ENCODE measurements around the gene LMF1. TPM values are rescaled to one million over a fixed set of nuclear protein-coding genes. Genes with fewer than 3 reads are reported as not detected.

The LMF1 gene
- polyA plus RNA-seq, 1 experiment: 28.9 TPM

- no peak for TF ChIP-seq CTCF (IDR thresholded peaks at IDR 0.05; ENCODE audit: insufficient read depth, low read depth, low read length)
- POLR2A ChIA-PET: no interaction called here
These were observed 42.9 kb downstream of the LMF1 start for GRCh38 chr16:927931-928330.

GRCh38 chr16:927406-927805 is 43.4 kb downstream of the LMF1 start:
- TF ChIP-seq CTCF (IDR thresholded peaks at IDR 0.05; ENCODE audit: insufficient read depth, low read depth, low read length): no peak
- DNase-seq (ENCODE audit: low read depth): no peak
- H3K36me3 ChIP-seq (ENCODE audit: control insufficient read depth, insufficient read depth, low read length): peaks cover 3% of the 10 kb centered on the region
- no peak overlapping the region for H3K4me3 ChIP-seq (ENCODE audit: low read depth, low read length)
- no peaks in the 10 kb centered on the region for H3K27me3 ChIP-seq (ENCODE audit: control insufficient read depth, insufficient read depth, low read length)
- POLR2A ChIA-PET: no interaction called here
- CTCF ChIA-PET: no interaction called here

More at GRCh38 chr16:927931-928330, 42.9 kb downstream of the LMF1 start:
- Histone ChIP-seq H3K36me3 (ENCODE audit: control insufficient read depth, insufficient read depth, low read length) (peaks cover 3% of the 10 kb centered on the region), H3K4me3 (ENCODE audit: low read depth, low read length) (no peak overlapping the region), H3K27me3 (ENCODE audit: control insufficient read depth, insufficient read depth, low read length) (no peaks in the 10 kb centered on the region)
- CTCF ChIA-PET: no interaction called here
- no peak for DNase-seq (ENCODE audit: low read depth)

GRCh38 chr16:926715-927114 is 44.1 kb downstream of the LMF1 start:
- POLR2A ChIA-PET: no interaction called here
- H3K36me3 ChIP-seq (ENCODE audit: control insufficient read depth, insufficient read depth, low read length): peaks cover 4% of the 10 kb centered on the region
- DNase-seq (ENCODE audit: low read depth): no peak
- no peaks in the 10 kb centered on the region for H3K27me3 ChIP-seq (ENCODE audit: control insufficient read depth, insufficient read depth, low read length)
- TF ChIP-seq CTCF (IDR thresholded peaks at IDR 0.05; ENCODE audit: insufficient read depth, low read depth, low read length): no peak
- H3K4me3 ChIP-seq (ENCODE audit: low read depth, low read length): no peak overlapping the region
- CTCF ChIA-PET: no interaction called here

- Histone ChIP-seq H3K27me3 (ENCODE audit: control insufficient read depth, insufficient read depth, low read length) (no peaks in the 10 kb centered on the region), H3K4me3 (ENCODE audit: low read depth, low read length) (no peak overlapping the region), H3K36me3 (ENCODE audit: control insufficient read depth, insufficient read depth, low read length) (peaks cover 5% of the 10 kb centered on the region)
- TF ChIP-seq CTCF (IDR thresholded peaks at IDR 0.05; ENCODE audit: insufficient read depth, low read depth, low read length): no peak
- POLR2A ChIA-PET: no interaction called here
- DNase-seq (ENCODE audit: low read depth): no peak
- CTCF ChIA-PET: no interaction called here
These were observed 46.0 kb downstream of the LMF1 start for GRCh38 chr16:924806-925205.

GRCh38 chr16:924063-924462 is 46.7 kb downstream of the LMF1 start:
- CTCF ChIA-PET: no interaction called here

More at GRCh38 chr16:924063-924462, 46.7 kb downstream of the LMF1 start:
- no peak for DNase-seq (ENCODE audit: low read depth)
- no peak overlapping the region for H3K4me3 ChIP-seq (ENCODE audit: low read depth, low read length)
- no peaks in the 10 kb centered on the region for H3K27me3 ChIP-seq (ENCODE audit: control insufficient read depth, insufficient read depth, low read length)
- POLR2A ChIA-PET: no interaction called here
- H3K36me3 ChIP-seq (ENCODE audit: control insufficient read depth, insufficient read depth, low read length): peaks cover 4% of the 10 kb centered on the region
- TF ChIP-seq CTCF (IDR thresholded peaks at IDR 0.05; ENCODE audit: insufficient read depth, low read depth, low read length): no peak

Measured in BJ (cell line).